ENCODE measurements around the gene PKIB. TPM values are rescaled to one million over a fixed set of nuclear protein-coding genes. Genes with fewer than 3 reads are reported as not detected.
"Not testable (repeated sequence)": the region's sequence is repeated elsewhere in the genome, so short reads cannot be mapped to it uniquely, and the experiment has no call there.

Gene PKIB
- total and polyA plus RNA-seq, 4 donors = 2.5 to 5.1 (median 3.0) TPM

DNA sequence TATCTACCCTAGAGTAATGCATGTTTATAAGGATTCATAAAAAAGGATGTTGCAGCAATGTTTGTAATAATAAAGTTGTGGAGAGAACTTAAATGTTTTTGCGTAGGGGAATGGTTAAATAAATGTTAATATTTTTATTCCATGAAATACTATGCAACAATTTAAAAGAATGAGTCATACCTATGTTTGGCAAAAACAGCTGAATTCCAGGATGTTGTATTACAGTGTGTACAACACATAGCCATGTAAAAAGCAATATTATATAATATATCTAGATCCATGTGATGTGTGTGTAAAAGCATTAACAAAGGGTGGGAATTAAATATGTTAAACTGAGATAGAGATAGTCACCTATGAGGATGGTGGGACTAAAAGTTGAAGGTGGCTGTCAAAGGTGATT is 21.1 kb upstream of the PKIB start:
- no peaks in the 10 kb centered on the region for H3K4me1 ChIP-seq (ENCODE audit: control insufficient read depth in 4 of 4, insufficient read depth in 4 of 4, low read length in 3 of 4)
- WGBS = 96% methylated on average over 1 of the region's 1 CpG
- TF ChIP-seq, protein P1, sequence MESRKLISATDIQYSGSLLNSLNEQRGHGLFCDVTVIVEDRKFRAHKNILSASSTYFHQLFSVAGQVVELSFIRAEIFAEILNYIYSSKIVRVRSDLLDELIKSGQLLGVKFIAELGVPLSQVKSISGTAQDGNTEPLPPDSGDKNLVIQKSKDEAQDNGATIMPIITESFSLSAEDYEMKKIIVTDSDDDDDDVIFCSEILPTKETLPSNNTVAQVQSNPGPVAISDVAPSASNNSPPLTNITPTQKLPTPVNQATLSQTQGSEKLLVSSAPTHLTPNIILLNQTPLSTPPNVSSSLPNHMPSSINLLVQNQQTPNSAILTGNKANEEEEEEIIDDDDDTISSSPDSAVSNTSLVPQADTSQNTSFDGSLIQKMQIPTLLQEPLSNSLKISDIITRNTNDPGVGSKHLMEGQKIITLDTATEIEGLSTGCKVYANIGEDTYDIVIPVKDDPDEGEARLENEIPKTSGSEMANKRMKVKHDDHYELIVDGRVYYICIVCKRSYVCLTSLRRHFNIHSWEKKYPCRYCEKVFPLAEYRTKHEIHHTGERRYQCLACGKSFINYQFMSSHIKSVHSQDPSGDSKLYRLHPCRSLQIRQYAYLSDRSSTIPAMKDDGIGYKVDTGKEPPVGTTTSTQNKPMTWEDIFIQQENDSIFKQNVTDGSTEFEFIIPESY (IDR thresholded peaks at IDR 0.05) = no peak
- TF ChIP-seq, protein P2, sequence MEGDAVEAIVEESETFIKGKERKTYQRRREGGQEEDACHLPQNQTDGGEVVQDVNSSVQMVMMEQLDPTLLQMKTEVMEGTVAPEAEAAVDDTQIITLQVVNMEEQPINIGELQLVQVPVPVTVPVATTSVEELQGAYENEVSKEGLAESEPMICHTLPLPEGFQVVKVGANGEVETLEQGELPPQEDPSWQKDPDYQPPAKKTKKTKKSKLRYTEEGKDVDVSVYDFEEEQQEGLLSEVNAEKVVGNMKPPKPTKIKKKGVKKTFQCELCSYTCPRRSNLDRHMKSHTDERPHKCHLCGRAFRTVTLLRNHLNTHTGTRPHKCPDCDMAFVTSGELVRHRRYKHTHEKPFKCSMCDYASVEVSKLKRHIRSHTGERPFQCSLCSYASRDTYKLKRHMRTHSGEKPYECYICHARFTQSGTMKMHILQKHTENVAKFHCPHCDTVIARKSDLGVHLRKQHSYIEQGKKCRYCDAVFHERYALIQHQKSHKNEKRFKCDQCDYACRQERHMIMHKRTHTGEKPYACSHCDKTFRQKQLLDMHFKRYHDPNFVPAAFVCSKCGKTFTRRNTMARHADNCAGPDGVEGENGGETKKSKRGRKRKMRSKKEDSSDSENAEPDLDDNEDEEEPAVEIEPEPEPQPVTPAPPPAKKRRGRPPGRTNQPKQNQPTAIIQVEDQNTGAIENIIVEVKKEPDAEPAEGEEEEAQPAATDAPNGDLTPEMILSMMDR (IDR thresholded peaks at IDR 0.05; ENCODE audit: low read depth, low read length, missing input control) = no peak
- TF ChIP-seq TAF1 (conservative IDR thresholded peaks at IDR 0.05) (no peak), HNF4G (IDR thresholded peaks at IDR 0.05) (no peak), RAD21 (IDR thresholded peaks at IDR 0.05) (no peak), HNF4A (conservative IDR thresholded peaks at IDR 0.05) (no peak), FOXA1 (IDR thresholded peaks at IDR 0.05) (no peak), GABPA (IDR thresholded peaks at IDR 0.05 in 1 of 2, conservative IDR thresholded peaks at IDR 0.05 in 1 of 2) (no peak), FOXA2 (IDR thresholded peaks at IDR 0.05) (no peak), NR2F2 (IDR thresholded peaks at IDR 0.05) (no peak), YY1 (IDR thresholded peaks at IDR 0.05) (no peak), JUND (IDR thresholded peaks at IDR 0.05) (no peak), SP1 (IDR thresholded peaks at IDR 0.05) (no peak), EGR1 (IDR thresholded peaks at IDR 0.05; ENCODE audit: low read depth in 2 of 2) (no peak)
- TF ChIP-seq, protein P3, sequence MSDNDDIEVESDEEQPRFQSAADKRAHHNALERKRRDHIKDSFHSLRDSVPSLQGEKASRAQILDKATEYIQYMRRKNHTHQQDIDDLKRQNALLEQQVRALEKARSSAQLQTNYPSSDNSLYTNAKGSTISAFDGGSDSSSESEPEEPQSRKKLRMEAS (IDR thresholded peaks at IDR 0.05) = no peak
- TF ChIP-seq, protein P4, sequence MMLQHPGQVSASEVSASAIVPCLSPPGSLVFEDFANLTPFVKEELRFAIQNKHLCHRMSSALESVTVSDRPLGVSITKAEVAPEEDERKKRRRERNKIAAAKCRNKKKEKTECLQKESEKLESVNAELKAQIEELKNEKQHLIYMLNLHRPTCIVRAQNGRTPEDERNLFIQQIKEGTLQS (IDR thresholded peaks at IDR 0.05) = no peak
- TF ChIP-seq, protein P5, sequence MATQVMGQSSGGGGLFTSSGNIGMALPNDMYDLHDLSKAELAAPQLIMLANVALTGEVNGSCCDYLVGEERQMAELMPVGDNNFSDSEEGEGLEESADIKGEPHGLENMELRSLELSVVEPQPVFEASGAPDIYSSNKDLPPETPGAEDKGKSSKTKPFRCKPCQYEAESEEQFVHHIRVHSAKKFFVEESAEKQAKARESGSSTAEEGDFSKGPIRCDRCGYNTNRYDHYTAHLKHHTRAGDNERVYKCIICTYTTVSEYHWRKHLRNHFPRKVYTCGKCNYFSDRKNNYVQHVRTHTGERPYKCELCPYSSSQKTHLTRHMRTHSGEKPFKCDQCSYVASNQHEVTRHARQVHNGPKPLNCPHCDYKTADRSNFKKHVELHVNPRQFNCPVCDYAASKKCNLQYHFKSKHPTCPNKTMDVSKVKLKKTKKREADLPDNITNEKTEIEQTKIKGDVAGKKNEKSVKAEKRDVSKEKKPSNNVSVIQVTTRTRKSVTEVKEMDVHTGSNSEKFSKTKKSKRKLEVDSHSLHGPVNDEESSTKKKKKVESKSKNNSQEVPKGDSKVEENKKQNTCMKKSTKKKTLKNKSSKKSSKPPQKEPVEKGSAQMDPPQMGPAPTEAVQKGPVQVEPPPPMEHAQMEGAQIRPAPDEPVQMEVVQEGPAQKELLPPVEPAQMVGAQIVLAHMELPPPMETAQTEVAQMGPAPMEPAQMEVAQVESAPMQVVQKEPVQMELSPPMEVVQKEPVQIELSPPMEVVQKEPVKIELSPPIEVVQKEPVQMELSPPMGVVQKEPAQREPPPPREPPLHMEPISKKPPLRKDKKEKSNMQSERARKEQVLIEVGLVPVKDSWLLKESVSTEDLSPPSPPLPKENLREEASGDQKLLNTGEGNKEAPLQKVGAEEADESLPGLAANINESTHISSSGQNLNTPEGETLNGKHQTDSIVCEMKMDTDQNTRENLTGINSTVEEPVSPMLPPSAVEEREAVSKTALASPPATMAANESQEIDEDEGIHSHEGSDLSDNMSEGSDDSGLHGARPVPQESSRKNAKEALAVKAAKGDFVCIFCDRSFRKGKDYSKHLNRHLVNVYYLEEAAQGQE (IDR thresholded peaks at IDR 0.05) = no peak
- no peak overlapping the region for H3K27ac ChIP-seq (ENCODE audit: low read depth in 1 of 2, low read length in 2 of 2)
- no peak for DNase-seq (ENCODE audit: low spot score)
- no peaks in the 10 kb centered on the region for H3K9me3 ChIP-seq (ENCODE audit: control insufficient read depth in 4 of 4, low read length in 3 of 4)
- H3K36me3 ChIP-seq (ENCODE audit: control insufficient read depth in 4 of 4, insufficient read depth in 3 of 4, low read depth in 1 of 4, low read length in 3 of 4) = no peaks in the 10 kb centered on the region
- H3K9ac ChIP-seq (ENCODE audit: low read depth in 1 of 2, low read length in 2 of 2) = no peak overlapping the region
- H3K27me3 ChIP-seq (ENCODE audit: control insufficient read depth in 4 of 4, insufficient read depth in 4 of 4, low read length in 3 of 4) = no peaks in the 10 kb centered on the region
- H3K4me3 ChIP-seq (ENCODE audit: low read depth in 1 of 3, low read length in 3 of 3) = no peak overlapping the region

DNA sequence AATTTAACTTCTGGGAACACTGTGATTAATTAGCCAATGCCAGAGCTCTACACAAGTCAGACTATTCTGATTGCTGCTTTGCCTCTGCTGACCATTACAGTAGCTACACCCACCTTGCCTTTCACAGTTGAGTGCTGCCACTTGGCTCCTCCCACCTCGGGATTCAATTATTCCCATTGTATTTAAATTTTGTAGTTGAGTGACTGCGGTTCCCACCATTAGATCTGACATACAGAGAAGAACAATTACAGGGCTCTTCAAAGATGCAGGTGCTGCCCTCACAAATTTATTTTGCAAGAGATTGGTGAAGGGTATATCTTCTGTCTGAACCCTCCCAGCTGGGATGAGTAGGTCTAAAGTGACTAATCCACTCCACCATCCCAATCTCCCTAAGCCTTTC is 11.9 kb upstream of the PKIB start:
- not testable (repeated sequence) for H3K36me3 ChIP-seq (ENCODE audit: control insufficient read depth in 4 of 4, insufficient read depth in 3 of 4, low read depth in 1 of 4, low read length in 3 of 4); DNase-seq (ENCODE audit: low spot score); H3K4me3 ChIP-seq (ENCODE audit: low read depth in 1 of 3, low read length in 3 of 3); H3K9me3 ChIP-seq (ENCODE audit: control insufficient read depth in 4 of 4, low read length in 3 of 4); H3K4me1 ChIP-seq (ENCODE audit: control insufficient read depth in 4 of 4, insufficient read depth in 4 of 4, low read length in 3 of 4); H3K27me3 ChIP-seq (ENCODE audit: control insufficient read depth in 4 of 4, insufficient read depth in 4 of 4, low read length in 3 of 4); H3K27ac ChIP-seq (ENCODE audit: low read depth in 1 of 2, low read length in 2 of 2); H3K9ac ChIP-seq (ENCODE audit: low read depth in 1 of 2, low read length in 2 of 2)
- WGBS = 75% methylated on average over 2 of the region's 2 CpGs
